H9 (cell line): ENCODE results near the gene VAV1. TPM values are rescaled to one million over a fixed set of nuclear protein-coding genes. Genes with fewer than 3 reads are reported as not detected.

ENCODE experiments used
- DNase-seq: peaks from one replicate; pipeline ENCODE4 v3.0.0-alpha.2; 2017
- H2AFZ ChIP-seq: one replicate; pipeline ENCODE4 v1.6.1; 2013; ENCODE audit warnings: mild to moderate bottlenecking, low read length, control low read depth, moderate library complexity
- H2AK5ac ChIP-seq: 2 replicates; pipeline ENCODE4 v1.6.1; 2013; ENCODE audit warnings: low read length, control low read depth, mixed read lengths; ENCODE audit not compliant: insufficient read length
- H2BK120ac ChIP-seq: one replicate; pipeline ENCODE4 v1.6.1; 2013; ENCODE audit warnings: low read depth, mild to moderate bottlenecking, low read length, control low read depth, inconsistent platforms; ENCODE audit not compliant: poor library complexity, severe bottlenecking
- H2BK12ac ChIP-seq: 2 replicates; pipeline ENCODE4 v1.6.1; 2013; ENCODE audit warnings: low read length, control low read depth, mixed read lengths, low read depth; ENCODE audit not compliant: insufficient read length
- H2BK15ac ChIP-seq: 2 replicates; pipeline ENCODE4 v1.6.1; 2013; ENCODE audit warnings: low read depth, low read length, control low read depth
- H2BK20ac ChIP-seq: one replicate; pipeline ENCODE4 v1.6.1; 2013; ENCODE audit warnings: low read depth, mild to moderate bottlenecking, low read length, control low read depth, inconsistent platforms; ENCODE audit not compliant: poor library complexity, severe bottlenecking
- H2BK5ac ChIP-seq: 2 replicates; pipeline ENCODE4 v1.6.1; 2013; ENCODE audit warnings: low read length, control low read depth, mixed read lengths; ENCODE audit not compliant: insufficient read length
- H3K14ac ChIP-seq: 2 replicates; pipeline ENCODE4 v1.6.1; 2013; ENCODE audit warnings: low read length, control low read depth; ENCODE audit not compliant: insufficient read depth
- H3K18ac ChIP-seq: 2 replicates; pipeline ENCODE4 v1.6.1; 2013; ENCODE audit warnings: low read depth, mild to moderate bottlenecking, mixed read lengths, low read length, control low read depth; ENCODE audit not compliant: insufficient read length
- H3K23ac ChIP-seq: 2 replicates; pipeline ENCODE4 v1.6.1; 2013; ENCODE audit warnings: low read length, control low read depth, mixed read lengths, low read depth; ENCODE audit not compliant: insufficient read length
- H3K23me2 ChIP-seq: 2 replicates; pipeline ENCODE4 v1.6.1; 2013; ENCODE audit warnings: low read depth, mild to moderate bottlenecking, mixed read lengths, low read length, control low read depth; ENCODE audit not compliant: insufficient read length, poor library complexity, severe bottlenecking
- H3K27ac ChIP-seq: 2 replicates; pipeline ENCODE4 v1.5.1; 2013; ENCODE audit warnings: low read length, control low read depth, mixed read lengths, low read depth; ENCODE audit not compliant: insufficient read length
- H3K27me3 ChIP-seq: 2 replicates; pipeline ENCODE4 v1.6.1; 2013; ENCODE audit warnings: low read length, control low read depth, inconsistent platforms; ENCODE audit not compliant: insufficient read depth
- H3K4ac ChIP-seq: 2 replicates; pipeline ENCODE4 v1.6.1; 2013; ENCODE audit warnings: low read depth, mild to moderate bottlenecking, control low read depth, inconsistent platforms, low read length, moderate library complexity
- H3K4me1 ChIP-seq: 2 replicates; pipeline ENCODE4 v1.6.1; 2013; ENCODE audit warnings: low read length, control low read depth, inconsistent platforms; ENCODE audit not compliant: insufficient read depth
- H3K4me2 ChIP-seq: 2 replicates; pipeline ENCODE4 v1.6.1; 2013; ENCODE audit warnings: low read length, control low read depth, mixed read lengths; ENCODE audit not compliant: insufficient read length, insufficient read depth
- H3K56ac ChIP-seq: 2 replicates; pipeline ENCODE4 v1.6.1; 2013; ENCODE audit warnings: low read depth, mild to moderate bottlenecking, mixed read lengths, low read length, control low read depth; ENCODE audit not compliant: insufficient read length
- H3K79me1 ChIP-seq: 2 replicates; pipeline ENCODE4 v1.6.1; 2013; ENCODE audit warnings: low read depth, mild to moderate bottlenecking, moderate library complexity, low read length, control low read depth, inconsistent platforms; ENCODE audit not compliant: insufficient read depth, poor library complexity, severe bottlenecking
- H3K79me2 ChIP-seq: 2 replicates; pipeline ENCODE4 v1.6.1; 2013; ENCODE audit warnings: low read length, control low read depth, inconsistent platforms; ENCODE audit not compliant: insufficient read depth
- H3K9ac ChIP-seq: 2 replicates; pipeline ENCODE4 v1.6.1; 2013; ENCODE audit warnings: low read length, control low read depth, mixed read lengths; ENCODE audit not compliant: insufficient read length; ENCODE audit errors: extremely low read depth
- H3K9me3 ChIP-seq: one replicate; pipeline ENCODE4 v1.6.1; 2013; ENCODE audit warnings: low read depth, low read length, inconsistent platforms; ENCODE audit not compliant: control insufficient read depth
- H3T11ph ChIP-seq: one replicate; pipeline ENCODE4 v1.6.1; 2013; ENCODE audit warnings: mild to moderate bottlenecking, low read length, control low read depth, inconsistent platforms
- H4K20me1 ChIP-seq: one replicate; pipeline ENCODE4 v1.6.1; 2013; ENCODE audit not compliant: control insufficient read depth, insufficient read length, insufficient read depth
- H4K5ac ChIP-seq: 2 replicates; pipeline ENCODE4 v1.6.1; 2013; ENCODE audit warnings: low read depth, mild to moderate bottlenecking, mixed read lengths, low read length, control low read depth; ENCODE audit not compliant: insufficient read length
- H4K8ac ChIP-seq: replicated peaks from 2 replicates; pipeline ENCODE4 v1.6.1; 2013; ENCODE audit warnings: low read length, control low read depth, mixed read lengths, low read depth; ENCODE audit not compliant: insufficient read length
- H4K91ac ChIP-seq: 2 replicates; pipeline ENCODE4 v1.6.1; 2013; ENCODE audit warnings: low read depth, mild to moderate bottlenecking, moderate library complexity, mixed read lengths, low read length, control low read depth; ENCODE audit not compliant: insufficient read length
- H3K27ac Mint-ChIP-seq, 3 experiments: 2 replicates in 2 of 3; 3 replicates in 1 of 3; pipeline ENCODE4 v1.8.0; 2020 to 2021; ENCODE audit warnings: mixed read lengths in 3 of 3, mild to moderate bottlenecking in 1 of 3, moderate library complexity in 1 of 3
- H3K27me3 Mint-ChIP-seq: 2 replicates; pipeline ENCODE4 v1.8.0; 2021; ENCODE audit warnings: low read depth, mild to moderate bottlenecking, moderate library complexity, mixed read lengths
- H3K36me3 Mint-ChIP-seq, 3 experiments: 2 replicates in 2 of 3; 3 replicates in 1 of 3; pipeline ENCODE4 v1.8.0; 2020 to 2021; ENCODE audit warnings: low read depth in 3 of 3, mixed read lengths in 3 of 3; ENCODE audit not compliant: insufficient read depth in 1 of 3
- H3K4me1 Mint-ChIP-seq, 2 experiments: 2 replicates each; pipeline ENCODE4 v1.8.0; 2020; ENCODE audit warnings: mixed read lengths in 2 of 2
- H3K4me3 Mint-ChIP-seq, 2 experiments: 2 replicates in 1 of 2; 3 replicates in 1 of 2; pipeline ENCODE4 v1.8.0; 2020 to 2021; ENCODE audit warnings: mild to moderate bottlenecking in 2 of 2, mixed read lengths in 2 of 2, moderate library complexity in 1 of 2
- H3K9me3 Mint-ChIP-seq, 2 experiments: 2 replicates in 1 of 2; 3 replicates in 1 of 2; pipeline ENCODE4 v1.8.0; 2020; ENCODE audit warnings: mild to moderate bottlenecking in 2 of 2, mixed read lengths in 2 of 2, moderate library complexity in 1 of 2
- CTCF ChIP-seq: fragments of 200-600 bp; sonication (generic); conservative IDR thresholded peaks from 3 replicates; pipeline ENCODE4 v1.8.0; 2021; ENCODE audit warnings: antibody characterized with exemption, mild to moderate bottlenecking
- WGBS: extraction: QIAGEN DNeasy Blood & Tissue Kit; methylation state at CpG from one replicate; pipeline ENCODE4 v1.1.7; 2013; ENCODE audit warnings: missing lambda C conversion rate, low lambda C conversion rate, mixed read lengths; ENCODE audit not compliant: insufficient read length; ENCODE audit errors: extremely low coverage; 5-methylcytosine and 5-hydroxymethylcytosine counted together
- total RNA-seq: library from RNA; stranded (reverse); gene quantifications from 2 replicates; pipeline ENCODE4 v1.2.1, GENCODE V29; 2021

The VAV1 gene
- total RNA-seq, 1 experiment from 2014 or later = 0.90 TPM

GRCh38 chr19:6838062-6838655, 65.7 kb downstream of the VAV1 start:
- Histone ChIP-seq H3K18ac (no peak overlapping the region), H4K8ac (no peak overlapping the region), H3K27me3 (no peaks in the 10 kb centered on the region), H2BK12ac (no peak overlapping the region), H3K4me1 (no peaks in the 10 kb centered on the region), H3T11ph (no peak overlapping the region), H3K9me3 (no peaks in the 10 kb centered on the region), H3K56ac (no peak overlapping the region), H3K23me2 (no peaks in the 10 kb centered on the region), H2BK5ac (no peak overlapping the region), H3K23ac (no peak overlapping the region), H4K91ac (no peak overlapping the region), H3K14ac (no peak overlapping the region), H3K27ac (no peak overlapping the region), H3K79me1 (no peaks in the 10 kb centered on the region), H4K20me1 (no peaks in the 10 kb centered on the region), H2BK20ac (no peak overlapping the region), H4K5ac (no peak overlapping the region), H2BK120ac (no peak overlapping the region), H3K9ac (no peak overlapping the region), H3K4ac (no peak overlapping the region), H2AFZ (no peak overlapping the region), H3K79me2 (no peaks in the 10 kb centered on the region), H2AK5ac (no peak overlapping the region), H2BK15ac (no peak overlapping the region), H3K4me2 (no peak overlapping the region)
- Mint-ChIP-seq H3K9me3 (peaks cover 0 to 65% of the 10 kb centered on the region in 2 experiments; a peak in 3 of 5 replicates), H3K27ac (no peak overlapping the region), H3K36me3 (no peaks in the 10 kb centered on the region), H3K4me3 (no peak overlapping the region), H3K27me3 (peaks cover 1% of the 10 kb centered on the region), H3K4me1 (no peaks in the 10 kb centered on the region)
- 100% methylated on average over 3 of the region's 3 CpGs for WGBS
- DNase-seq = no peak
- TF ChIP-seq CTCF = no peak
